Hematopoietic multipotent progenitor cell (in vitro differentiated cells): ENCODE measurements around the gene ANKRD13A. TPM values are rescaled to one million over a fixed set of nuclear protein-coding genes. Genes with fewer than 3 reads are reported as not detected.

Experiments
- DNase-seq, 3 donors: peaks; one replicate each; pipeline ENCODE4 v3.0.0-alpha.2; 2011 to 2015; ENCODE audit warnings: low read depth in 2 of 3, low spot score in 2 of 3
- total RNA-seq: library from RNA; depleted of rRNA; stranded (reverse); fragments of >200 nt; gene quantifications from one replicate; pipeline ENCODE4 v1.2.3, GENCODE V29; 2012

ANKRD13A gene
- 99.9 TPM for total RNA-seq

GRCh38 chr12:109998904-109999648 is at the start of gene ANKRD13A:
TSS of gene ANKRD13A (plus strand) at chr12:109999430. CDS start at chr12:109999689, 259 bp downstream.
- peak; percentile 82 to 98 (median 97) for DNase-seq

GRCh38 chr12:109950625-109951024 is 48.6 kb upstream of the ANKRD13A start:
- no peak for DNase-seq

GRCh38 chr12:109951136-109951535 is 48.1 kb upstream of the ANKRD13A start:
- no peak for DNase-seq

GRCh38 chr12:109951751-109952150 is 47.5 kb upstream of the ANKRD13A start:
- DNase-seq: no peak

- DNase-seq: no peak
Measured at GRCh38 chr12:109952160-109952858, 46.9 kb upstream of the ANKRD13A start.

- no peak for DNase-seq
Measured at GRCh38 chr12:109952873-109953272, 46.4 kb upstream of the ANKRD13A start.

- no peak for DNase-seq
Measured at GRCh38 chr12:109953656-109954055, 45.6 kb upstream of the ANKRD13A start.

GRCh38 chr12:109958374-109958773 is 40.9 kb upstream of the ANKRD13A start:
- no peak for DNase-seq

GRCh38 chr12:109959411-109960093 is 39.7 kb upstream of the ANKRD13A start:
- DNase-seq: no peak

GRCh38 chr12:109961201-109961600 is 38.0 kb upstream of the ANKRD13A start:
- DNase-seq: no peak

- DNase-seq: no peak
Measured at GRCh38 chr12:109961612-109962011, 37.6 kb upstream of the ANKRD13A start.

GRCh38 chr12:109962398-109962797 is 36.8 kb upstream of the ANKRD13A start:
- no peak for DNase-seq

- DNase-seq: no peak
Measured at GRCh38 chr12:109963330-109963729, 35.9 kb upstream of the ANKRD13A start.

GRCh38 chr12:109963743-109964429 is 35.3 kb upstream of the ANKRD13A start:
- DNase-seq: no peak

GRCh38 chr12:109966546-109966945 is 32.7 kb upstream of the ANKRD13A start:
- no peak for DNase-seq

GRCh38 chr12:109967383-109968031 is 31.7 kb upstream of the ANKRD13A start:
- no peak for DNase-seq

GRCh38 chr12:109968032-109968420 is 31.2 kb upstream of the ANKRD13A start:
- peak in 1 of 3 donors; percentile 11 for DNase-seq

- DNase-seq: no peak
Measured at GRCh38 chr12:109968801-109969200, 30.4 kb upstream of the ANKRD13A start.

- no peak for DNase-seq
Measured at GRCh38 chr12:109972821-109973220, 26.4 kb upstream of the ANKRD13A start.

- DNase-seq: no peak
Measured at GRCh38 chr12:109981311-109981710, 17.9 kb upstream of the ANKRD13A start.
